ENCODE results near the gene CCSER2.

GRCh38 chr10:84395581-84395980 is 67.2 kb downstream of the CCSER2 start:
- TF ChIP-seq POLR2A (IDR thresholded peaks at IDR 0.05) (no peak), CTCF (IDR thresholded peaks at IDR 0.05) (no peak)
